Brain pericyte (primary cell): ENCODE measurements around the gene NPTXR.
A peak's percentile ranks its signal among the peaks of the same experiment; 100 is the strongest.

ENCODE experiments used
- DNase-seq: peaks from one replicate; pipeline ENCODE4 v3.0.0-alpha.2; 2012; ENCODE audit warnings: low read depth, low spot score

NPTXR gene

GRCh38 chr22:38796262-38796957 is 47.4 kb downstream of the NPTXR start:
- DNase-seq: no peak

DNA sequence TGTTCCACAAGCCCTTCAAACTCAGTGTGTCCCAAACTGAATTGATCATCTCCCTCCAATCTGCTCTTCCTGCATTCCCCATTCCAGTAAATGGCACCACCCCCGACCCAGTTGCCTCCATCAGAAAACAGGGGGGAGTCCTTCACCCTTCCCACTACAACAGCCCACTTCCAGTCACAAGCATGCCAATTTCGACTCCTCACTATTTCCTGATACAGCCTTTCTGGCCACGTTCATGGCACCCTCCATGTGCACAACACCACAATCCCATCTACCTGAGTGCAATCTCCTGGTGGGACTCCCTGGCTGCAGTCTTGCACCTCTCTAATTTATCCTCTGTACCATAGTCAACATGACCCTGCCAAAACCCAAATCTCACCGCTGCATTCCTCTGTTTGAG is 48.3 kb downstream of the NPTXR start:
- no peak for DNase-seq

DNA sequence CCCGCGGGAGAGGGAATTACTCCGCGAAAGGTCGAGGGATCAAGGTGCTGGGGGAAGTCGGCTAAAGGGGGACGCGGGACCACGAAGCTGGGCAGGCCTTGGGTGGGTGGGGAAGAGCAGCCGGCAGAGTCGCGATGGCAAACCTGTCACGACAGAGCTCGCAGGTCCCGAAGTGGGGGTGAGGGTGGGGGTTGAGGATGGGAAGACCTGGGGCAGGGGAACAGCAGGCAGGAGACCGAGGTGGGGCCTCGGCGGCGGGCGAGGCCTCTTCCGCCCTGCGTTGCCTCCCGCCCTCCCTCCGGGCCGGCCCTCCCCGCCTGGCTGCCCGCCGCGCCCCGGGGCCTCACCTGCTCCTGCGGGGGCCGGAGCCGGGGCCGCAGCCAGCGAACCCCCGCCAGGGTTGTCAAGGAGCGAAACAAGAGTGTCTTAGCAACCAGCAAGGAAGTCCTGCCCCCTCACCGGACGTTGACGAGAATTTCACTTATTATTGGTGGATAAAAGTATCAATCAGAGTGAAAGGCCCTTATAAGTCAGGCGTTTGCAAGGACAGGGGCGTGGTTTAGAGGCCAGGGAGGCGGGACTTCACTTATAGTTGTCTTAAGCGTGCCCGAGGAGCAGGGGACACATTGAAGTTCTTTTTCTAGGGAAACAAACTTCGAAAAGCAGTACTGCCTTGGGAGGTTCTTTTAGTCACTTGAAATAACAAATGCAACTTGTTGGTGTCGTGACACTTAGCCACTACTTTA is 49.9 kb downstream of the NPTXR start, which contains the start of gene DNAL4:
Gene DNAL4, minus strand, starts transcription at position 423 of the 746 bp plus-strand sequence. CDS start 11,412 bp downstream, outside the sequence.
- DNase-seq: peak; percentile 94

DNA sequence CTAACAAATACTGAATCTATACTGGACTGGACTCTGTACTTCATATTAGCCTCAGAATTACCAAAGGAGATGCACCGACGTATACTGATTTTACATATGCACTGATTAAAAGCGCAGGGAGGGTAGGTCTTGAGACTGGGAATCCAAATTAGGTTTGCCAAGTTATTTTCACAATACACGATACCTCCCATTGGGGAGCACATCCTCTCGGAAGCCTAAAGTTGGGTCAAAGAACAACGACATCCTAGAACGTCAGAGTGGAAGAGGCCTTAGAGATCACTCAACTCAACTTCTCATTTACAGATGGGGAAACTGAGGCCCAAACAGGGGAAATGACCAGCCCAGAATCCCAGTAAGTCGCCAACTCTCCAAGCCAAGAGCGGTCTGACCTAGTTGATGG is 50.5 kb downstream of the NPTXR start:
- DNase-seq: no peak

DNA sequence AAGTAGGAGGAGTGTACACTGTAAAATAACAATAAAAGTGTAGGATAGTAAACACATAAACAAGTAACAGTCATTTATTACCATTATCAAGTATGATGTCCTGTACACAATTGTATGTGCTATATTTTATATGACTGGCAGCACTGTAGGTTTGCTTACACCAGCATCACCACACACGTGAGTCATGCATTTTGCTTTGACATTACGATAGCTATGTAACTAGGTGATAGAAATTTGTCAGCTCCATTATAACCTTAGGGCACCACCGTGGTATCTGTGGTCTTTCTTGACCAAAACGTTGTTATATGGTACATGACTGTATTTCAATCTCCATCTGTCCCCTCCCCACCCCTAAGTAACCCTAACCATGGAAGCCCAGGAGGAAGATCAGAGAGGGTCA is 51.0 kb downstream of the NPTXR start:
- DNase-seq: no peak

DNA sequence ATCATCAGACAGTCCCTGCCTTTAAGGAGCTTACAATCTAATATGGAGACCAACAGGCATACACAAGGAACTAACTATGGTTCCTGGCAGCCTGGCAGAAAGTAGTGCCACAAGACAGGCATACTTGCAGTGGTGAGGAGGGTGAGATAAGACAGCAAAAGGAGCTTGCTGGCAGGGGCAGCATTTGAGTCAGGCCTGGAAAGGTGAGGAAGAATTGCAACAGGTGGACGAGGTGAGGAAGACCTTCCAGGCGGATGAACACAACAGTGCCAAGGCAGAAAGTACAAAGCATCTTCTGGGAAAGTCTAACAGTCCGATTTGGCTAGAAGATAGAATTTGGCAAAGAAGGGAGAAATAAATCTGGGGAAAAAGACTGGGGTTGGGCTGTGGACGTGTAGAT is 54.2 kb downstream of the NPTXR start:
- no peak for DNase-seq

GRCh38 chr22:38788846-38789245 is 55.0 kb downstream of the NPTXR start:
- no peak for DNase-seq

DNA sequence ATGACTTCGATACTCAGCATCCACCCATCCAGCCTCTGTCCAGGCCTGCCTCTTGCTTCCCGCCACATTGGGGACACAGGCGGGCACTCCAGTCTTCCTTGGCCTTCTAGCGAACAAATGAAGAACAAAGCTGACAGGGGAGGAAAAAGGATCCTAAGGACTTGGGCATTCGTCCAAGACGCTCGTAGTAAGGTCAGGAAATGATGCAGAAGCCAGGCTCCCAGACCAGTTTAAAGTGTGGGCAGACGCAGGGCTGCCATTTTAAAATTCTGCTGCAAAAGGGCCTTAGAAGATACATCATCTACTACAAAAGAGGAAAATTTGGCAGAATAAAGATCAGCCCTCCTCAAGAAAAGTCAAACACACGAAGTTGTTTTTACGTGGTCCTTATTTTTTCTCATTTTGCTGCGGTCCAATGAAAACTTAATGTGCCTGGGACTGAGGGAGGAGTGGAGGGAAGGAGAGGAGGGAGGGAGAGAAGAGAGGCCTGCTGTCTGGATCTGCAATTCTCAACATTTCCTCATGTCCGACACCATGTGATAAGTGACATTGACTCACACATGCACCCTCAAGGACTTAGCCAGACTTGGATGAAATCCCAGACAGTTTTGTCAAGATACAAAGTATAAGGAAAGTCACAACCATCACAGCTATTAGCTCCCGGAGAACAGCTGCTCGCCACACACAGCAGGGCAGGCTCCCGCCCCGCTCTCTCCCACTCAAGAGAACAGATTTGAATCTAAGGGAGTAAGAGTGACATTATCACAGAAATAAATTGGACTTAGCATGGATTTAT is 55.6 kb downstream of the NPTXR start:
- peak; percentile 15 for DNase-seq

DNA sequence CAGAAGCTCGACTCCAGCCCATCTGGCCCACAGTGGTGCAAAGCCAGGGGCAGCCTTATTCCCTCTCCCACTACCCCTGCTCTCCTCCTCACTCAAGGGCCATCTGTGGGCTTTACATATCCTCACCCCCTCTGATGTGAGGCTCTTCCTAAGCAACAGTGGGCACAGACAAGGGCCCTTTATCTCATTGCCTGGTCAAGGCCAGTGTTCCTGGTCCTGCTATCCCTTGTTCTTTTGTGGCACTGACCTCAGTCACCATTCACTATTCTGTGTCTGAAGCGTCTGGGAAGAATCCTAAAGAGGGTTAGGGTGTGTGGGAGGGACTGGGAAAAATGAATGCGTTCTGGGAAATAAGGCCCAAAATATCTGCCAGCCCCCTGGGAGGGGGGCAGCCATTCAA is 57.2 kb downstream of the NPTXR start:
- DNase-seq: no peak

- DNase-seq: no peak
Measured at GRCh38 chr22:38784856-38785255, 59.0 kb downstream of the NPTXR start.

- DNase-seq: no peak
Measured at GRCh38 chr22:38784035-38784434, 59.8 kb downstream of the NPTXR start.

DNA sequence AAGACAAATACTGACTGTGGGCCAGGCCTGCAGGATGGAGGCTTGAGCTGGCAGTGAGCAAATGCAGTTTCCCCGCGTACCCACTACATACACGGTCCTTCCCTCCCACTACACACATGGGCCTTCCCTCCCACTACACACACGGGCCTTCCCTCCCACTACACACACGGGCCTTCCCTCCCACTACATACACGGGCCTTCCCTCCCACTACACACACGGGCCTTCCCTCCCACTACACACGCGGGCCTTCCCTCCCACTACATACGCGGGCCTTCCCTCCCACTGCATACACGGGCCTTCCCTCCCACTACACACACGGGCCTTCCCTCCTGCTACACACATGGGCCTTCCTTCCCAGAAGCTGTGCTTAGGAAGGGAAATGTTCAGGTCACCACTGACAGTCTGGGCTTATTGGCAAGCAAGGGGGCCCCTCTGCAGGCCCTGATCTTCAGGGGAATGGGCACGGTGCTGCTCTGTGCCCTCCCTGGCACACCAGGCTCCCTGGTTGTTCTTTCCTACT is 60.7 kb downstream of the NPTXR start:
- DNase-seq: no peak

DNA sequence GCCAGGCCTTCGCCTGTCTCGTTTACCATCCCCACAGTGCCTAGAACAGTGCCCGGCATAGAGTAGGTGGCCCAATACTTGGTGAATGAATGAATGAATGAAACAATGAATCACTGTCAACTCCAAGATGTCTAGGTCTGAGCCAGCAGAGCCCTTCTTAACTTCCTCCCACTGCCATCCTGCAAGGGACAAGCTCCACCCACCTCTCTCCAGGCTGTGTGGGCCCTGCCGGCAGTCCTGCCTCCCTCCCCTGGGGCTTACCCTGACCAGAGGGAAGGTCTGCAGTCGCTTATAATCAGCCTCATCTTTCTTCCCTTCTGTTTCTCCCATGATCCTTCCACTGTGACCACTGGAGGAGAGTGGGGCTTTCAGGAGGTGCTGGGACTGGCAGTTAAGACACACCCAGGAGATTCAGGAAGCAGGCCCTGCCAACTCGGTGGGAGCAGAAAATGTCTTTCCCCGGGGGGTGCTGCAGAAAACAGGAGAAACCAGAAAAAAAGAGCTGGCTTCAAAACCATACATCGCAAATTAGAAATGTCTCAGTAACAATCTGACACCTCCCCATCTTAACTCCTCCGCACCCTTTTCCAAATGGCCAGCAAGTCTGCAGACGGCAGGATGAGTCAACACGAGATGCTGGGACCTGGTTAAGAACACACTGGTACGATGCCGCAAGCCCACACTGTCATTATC is 61.3 kb downstream of the NPTXR start:
- DNase-seq: no peak

GRCh38 chr22:38781033-38781432 is 62.8 kb downstream of the NPTXR start:
- no peak for DNase-seq

DNA sequence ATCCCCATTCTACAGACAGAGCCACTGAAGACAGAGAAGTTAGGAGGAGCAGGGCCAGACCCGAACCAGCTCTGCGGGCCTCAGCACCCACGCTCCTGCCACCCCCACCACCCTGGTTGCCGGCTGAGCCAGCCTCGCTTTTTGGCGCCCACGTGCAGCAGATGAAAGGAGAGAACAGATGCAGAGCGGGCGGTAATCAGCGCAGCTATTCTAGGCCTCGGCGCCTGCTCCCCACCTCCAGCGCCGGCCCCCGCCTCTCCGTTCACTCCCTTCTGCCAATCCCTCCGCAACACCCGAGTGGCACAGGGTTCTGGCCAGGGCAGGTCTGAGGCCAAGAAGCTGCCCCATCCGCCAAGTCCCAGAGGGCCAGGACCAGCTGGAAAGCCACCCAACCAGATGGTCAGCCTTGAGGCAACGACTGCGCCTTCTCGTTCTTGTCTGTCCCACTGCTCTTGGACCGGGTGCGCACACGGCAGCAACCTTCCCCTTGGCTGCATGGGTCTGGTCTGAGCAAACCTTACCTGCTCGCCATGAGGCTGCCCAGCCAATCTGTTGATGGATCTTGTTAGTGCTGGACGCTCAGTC is 66.6 kb downstream of the NPTXR start:
- DNase-seq: no peak

GRCh38 chr22:38776086-38776485 is 67.7 kb downstream of the NPTXR start:
- no peak for DNase-seq

GRCh38 chr22:38775656-38776055 is 68.2 kb downstream of the NPTXR start:
- no peak for DNase-seq

DNA sequence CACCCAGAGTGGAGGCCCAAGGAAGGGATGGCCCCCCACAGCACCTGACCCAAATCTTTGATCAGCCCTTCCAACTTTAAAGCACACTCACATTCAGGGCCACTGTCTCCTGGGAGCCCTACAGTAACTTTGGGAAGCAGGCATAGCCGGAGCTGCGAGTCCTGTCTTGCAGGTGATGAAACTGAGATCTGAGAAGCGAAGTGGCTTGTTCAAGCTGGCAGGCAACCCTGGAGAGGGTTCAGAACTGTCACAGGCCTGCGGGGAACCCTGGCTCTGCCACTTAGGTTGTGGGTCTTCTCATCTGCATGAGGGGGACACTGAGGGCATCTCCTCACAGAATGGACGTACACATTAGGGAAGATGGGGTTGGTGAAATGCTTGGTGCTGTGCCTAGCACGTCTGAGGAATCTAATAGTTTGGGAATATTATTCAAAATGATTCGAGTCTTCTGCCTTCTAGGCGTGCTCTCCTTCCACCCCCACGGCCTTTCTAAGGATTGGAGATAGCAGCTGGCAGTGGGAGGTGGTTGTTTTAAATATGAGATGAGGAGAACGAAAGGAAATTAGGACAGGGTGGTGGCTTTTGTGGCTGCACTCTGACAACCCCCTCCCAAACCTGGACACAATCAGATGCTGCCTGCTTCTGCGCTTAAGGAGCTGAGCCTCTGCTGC is 69.2 kb downstream of the NPTXR start:
- DNase-seq: no peak

GRCh38 chr22:38773363-38773946 is 70.4 kb downstream of the NPTXR start:
- DNase-seq: no peak

- no peak for DNase-seq
Measured at GRCh38 chr22:38772623-38772873, 71.3 kb downstream of the NPTXR start.
